Fibroblast of villous mesenchyme (primary cell): ENCODE data around the gene RPAP3. TPM values are rescaled to one million over a fixed set of nuclear protein-coding genes. Genes with fewer than 3 reads are reported as not detected.

Experiments
- DNase-seq: peaks from one replicate; pipeline ENCODE4 v3.0.0-alpha.2; 2010; ENCODE audit warnings: low read depth
- H3K4me3 ChIP-seq: 2 replicates; pipeline ENCODE4 v1.5.1; 2011; ENCODE audit warnings: low read depth, mild to moderate bottlenecking, low read length
- CTCF ChIP-seq: IDR thresholded peaks from 2 replicates; pipeline ENCODE4 v1.5.1; 2012; ENCODE audit warnings: low read depth, mild to moderate bottlenecking, low read length; ENCODE audit not compliant: insufficient read depth
- total RNA-seq: library from RNA; depleted of rRNA; stranded (reverse); fragments of >200 nt; gene quantifications from 2 replicates; pipeline ENCODE4 v1.2.3, GENCODE V29; 2012

RPAP3 gene
- total RNA-seq, 1 donor, result 26.3 TPM

- H3K4me3 ChIP-seq, result no peak overlapping the region
- TF ChIP-seq CTCF, result no peak
- DNase-seq, result no peak
These were observed 10.2 kb upstream of the RPAP3 start for GRCh38 chr12:47715877-47716548.

- peak; percentile 74 for DNase-seq
- no peak overlapping the region for H3K4me3 ChIP-seq
- TF ChIP-seq CTCF, result peak; percentile 75
These were observed 9.6 kb upstream of the RPAP3 start for GRCh38 chr12:47715393-47715876.

- no peak for DNase-seq
- TF ChIP-seq CTCF, result no peak
- no peak overlapping the region for H3K4me3 ChIP-seq
These were observed 9.1 kb upstream of the RPAP3 start for GRCh38 chr12:47714826-47715386.

- no peak for TF ChIP-seq CTCF
- no peak for DNase-seq
- no peak overlapping the region for H3K4me3 ChIP-seq
These were observed 6.3 kb upstream of the RPAP3 start for GRCh38 chr12:47712171-47712570.

- no peak overlapping the region for H3K4me3 ChIP-seq
- TF ChIP-seq CTCF, result no peak
- no peak for DNase-seq
These were observed 5.6 kb upstream of the RPAP3 start for GRCh38 chr12:47711448-47711847.

GRCh38 chr12:47710278-47710677 is 4.4 kb upstream of the RPAP3 start:
- no peak overlapping the region for H3K4me3 ChIP-seq
- DNase-seq, result no peak
- no peak for TF ChIP-seq CTCF
